Stimulated activated CD4-positive, alpha-beta T cell treated with anti-CD3 and anti-CD28 coated beads, Interleukin-4, amount 100 ng/mL, for 4 hours (primary cell): Measurements from ENCODE around the gene ADGRV1.

Experiments
- DNase-seq, 2 experiments: peaks; one replicate each; pipeline ENCODE4 v3.0.0-alpha.2; 2020

ADGRV1 gene

DNA sequence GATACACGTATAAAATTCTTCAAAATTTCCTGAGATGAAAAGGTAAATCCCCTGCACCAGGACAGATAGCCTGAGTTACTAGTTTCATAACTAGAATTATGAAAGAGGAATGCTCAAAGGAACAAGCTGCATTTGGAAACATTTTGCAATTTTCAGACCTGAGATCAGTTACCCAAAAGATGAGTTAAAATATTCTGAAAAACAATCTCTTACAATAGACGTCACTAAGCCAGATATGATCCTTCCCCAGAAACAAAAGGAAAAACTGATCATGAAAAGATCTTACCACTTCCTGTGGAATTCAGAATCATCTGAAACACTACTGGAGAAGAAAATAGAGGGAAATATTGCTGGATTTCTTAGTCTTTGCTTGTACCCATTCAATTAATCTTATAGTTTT lies 619.9 kb downstream of the ADGRV1 start:
- no peak for DNase-seq

GRCh38 chr5:91179018-91179417 lies 620.4 kb downstream of the ADGRV1 start:
- no peak for DNase-seq

DNA sequence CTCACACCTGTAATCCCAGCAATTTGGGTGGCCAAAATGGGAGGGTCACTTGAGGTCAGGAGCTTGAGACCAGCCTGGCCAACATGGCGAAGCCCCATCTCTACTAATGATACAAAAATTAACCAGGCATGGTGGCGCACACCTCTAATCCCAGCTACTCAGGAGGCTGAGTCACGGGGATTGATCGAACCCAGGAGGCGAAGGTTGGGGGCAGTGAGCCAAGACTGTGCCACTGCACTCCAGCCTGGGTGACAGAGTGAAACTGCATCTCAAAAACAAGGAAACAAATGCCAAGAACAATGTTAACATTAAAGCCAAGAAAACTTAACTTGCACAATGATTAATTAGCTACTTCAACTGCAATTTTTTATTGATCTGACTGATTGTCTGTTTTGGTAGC lies 621.9 kb downstream of the ADGRV1 start:
- no peak for DNase-seq

- DNase-seq: no peak
These were observed 624.2 kb downstream of the ADGRV1 start for GRCh38 chr5:91182763-91183162.

DNA sequence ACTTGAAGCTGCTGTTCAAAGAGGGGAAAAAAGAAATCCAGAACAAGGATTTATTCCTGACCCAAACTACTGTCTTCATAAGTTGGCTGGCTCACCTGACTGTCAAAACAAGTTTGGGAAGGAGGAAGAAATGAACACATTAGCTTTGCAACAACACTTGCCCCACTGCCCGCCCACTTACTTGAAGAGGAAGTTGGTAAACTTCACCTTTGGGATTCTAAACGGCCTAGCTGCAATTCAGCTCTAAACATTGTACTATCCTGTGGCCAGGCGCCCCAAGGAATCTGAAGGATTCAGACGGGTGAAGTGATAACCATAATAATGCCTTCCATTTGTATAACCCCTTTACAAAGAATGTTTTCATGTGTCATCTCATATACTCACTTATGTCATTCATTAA lies 625.1 kb downstream of the ADGRV1 start:
- DNase-seq: no peak

- no peak for DNase-seq
These were observed 627.5 kb downstream of the ADGRV1 start for GRCh38 chr5:91186101-91186500.

- no peak for DNase-seq
These were observed 628.4 kb downstream of the ADGRV1 start for GRCh38 chr5:91187032-91187431.

DNA sequence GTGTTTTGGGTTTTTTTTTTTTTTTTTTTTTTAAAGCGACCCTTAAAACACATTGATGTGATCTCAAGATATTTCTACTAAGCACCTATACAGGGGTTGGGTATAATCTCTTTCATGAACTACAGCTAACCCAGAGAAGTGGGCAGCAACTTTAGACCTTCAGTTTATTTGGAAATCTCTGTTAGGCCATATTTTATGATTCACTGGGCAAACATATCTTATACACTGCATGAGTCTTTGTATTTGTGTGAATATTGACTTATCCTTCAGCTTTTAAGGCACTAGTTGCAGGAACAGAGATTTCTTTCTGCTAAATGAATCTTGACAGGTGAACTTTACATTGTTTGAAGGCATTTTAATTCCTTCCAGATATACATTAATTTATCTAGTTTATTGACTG lies 630.2 kb downstream of the ADGRV1 start:
- no peak for DNase-seq

DNA sequence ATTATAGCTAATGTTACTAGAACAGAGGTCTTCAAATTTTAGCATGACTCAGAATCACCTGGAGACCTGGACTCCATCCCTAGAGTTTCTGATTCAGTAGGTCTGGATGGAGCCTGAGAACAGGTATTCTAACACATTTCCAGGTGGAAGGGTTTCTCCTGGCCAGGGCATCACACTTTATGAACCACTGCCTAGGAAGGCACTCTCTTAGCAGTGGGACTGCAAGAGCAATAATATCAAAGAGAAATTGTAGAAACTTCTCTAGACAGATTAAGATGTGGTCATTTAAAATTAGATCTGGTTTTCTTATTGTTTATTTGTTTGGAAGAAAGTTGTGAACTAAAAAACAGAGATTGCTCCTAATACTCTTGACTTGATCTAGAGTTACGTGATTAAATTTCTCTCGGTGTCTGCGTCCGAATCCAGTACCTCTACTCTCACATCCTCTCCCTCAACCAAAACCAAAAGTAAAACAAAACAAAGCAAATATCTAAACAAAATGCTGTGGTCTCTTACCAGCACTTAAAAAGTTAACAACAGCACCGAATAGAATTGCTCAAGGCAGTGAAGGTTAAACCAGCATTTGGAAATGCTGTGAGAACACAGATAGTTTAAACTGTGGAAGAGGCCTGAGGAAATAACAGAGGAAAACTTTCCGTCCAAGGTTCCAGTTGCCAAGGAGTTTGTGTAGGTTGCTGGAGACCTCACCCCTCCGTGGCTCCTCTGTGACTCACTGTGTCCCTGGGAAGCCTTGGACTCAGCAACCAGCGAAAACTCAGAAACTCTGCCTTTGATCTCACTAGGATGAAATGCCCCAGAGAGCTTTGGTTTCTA lies 631.1 kb downstream of the ADGRV1 start:
- DNase-seq: no peak

DNA sequence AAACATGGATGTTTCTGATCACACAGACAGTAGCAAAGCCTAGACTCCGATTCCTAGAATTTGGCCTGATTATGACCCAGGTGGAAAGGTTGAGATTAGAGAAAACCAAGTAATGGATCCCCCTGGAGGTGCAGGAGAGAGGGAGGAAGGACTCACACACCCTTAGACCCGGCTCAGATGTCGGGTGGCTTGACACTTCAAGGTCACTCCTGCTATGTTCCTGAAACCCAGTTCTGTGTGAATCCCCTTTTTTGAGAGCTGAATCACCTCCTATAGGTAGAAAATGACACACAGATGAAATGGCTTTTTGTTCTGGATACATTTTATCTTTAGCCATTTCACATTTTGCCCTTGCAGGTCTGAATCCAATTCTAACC lies 631.7 kb downstream of the ADGRV1 start:
- DNase-seq: no peak

- no peak for DNase-seq
These were observed 636.3 kb downstream of the ADGRV1 start for GRCh38 chr5:91194824-91195381.

- no peak for DNase-seq
These were observed 642.1 kb downstream of the ADGRV1 start for GRCh38 chr5:91200692-91201091.

GRCh38 chr5:91206103-91206502 lies 647.5 kb downstream of the ADGRV1 start:
- DNase-seq: no peak

- DNase-seq: no peak
These were observed 648.1 kb downstream of the ADGRV1 start for GRCh38 chr5:91206734-91207133.

GRCh38 chr5:91207248-91207647 lies 648.7 kb downstream of the ADGRV1 start:
- DNase-seq: no peak

DNA sequence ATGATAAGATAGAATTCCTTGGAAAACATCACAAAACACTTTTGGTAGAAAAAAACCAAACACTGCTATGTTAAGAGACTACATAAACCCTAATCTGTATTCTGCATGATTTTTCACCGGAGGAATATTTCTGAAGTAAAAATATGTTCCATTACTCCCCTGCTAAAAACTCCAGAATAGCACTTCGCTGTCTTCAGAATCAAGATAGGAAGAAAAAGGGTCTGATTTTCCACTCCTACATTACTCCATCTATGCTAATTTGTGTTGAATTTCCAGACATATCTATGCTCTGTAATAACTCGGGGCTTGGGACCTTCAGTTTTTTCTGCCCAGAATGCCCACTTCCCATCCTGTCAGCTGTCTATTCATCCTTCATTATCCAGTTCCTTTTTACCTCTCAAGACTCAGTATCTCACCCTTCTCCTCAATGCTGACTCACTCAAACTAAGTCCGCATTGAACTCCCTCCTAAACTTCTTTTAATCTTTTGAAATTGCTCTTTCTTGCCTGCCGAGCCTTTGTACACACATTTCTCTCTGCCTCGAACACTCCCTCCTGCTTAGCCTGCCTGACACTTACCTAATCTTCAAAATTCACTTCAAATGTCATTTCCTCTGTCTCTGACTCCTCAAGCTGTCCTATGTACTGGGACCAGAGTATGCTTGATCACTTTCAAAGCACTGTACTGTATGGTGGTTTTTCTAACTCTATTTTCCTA lies 653.6 kb downstream of the ADGRV1 start:
- no peak for DNase-seq

DNA sequence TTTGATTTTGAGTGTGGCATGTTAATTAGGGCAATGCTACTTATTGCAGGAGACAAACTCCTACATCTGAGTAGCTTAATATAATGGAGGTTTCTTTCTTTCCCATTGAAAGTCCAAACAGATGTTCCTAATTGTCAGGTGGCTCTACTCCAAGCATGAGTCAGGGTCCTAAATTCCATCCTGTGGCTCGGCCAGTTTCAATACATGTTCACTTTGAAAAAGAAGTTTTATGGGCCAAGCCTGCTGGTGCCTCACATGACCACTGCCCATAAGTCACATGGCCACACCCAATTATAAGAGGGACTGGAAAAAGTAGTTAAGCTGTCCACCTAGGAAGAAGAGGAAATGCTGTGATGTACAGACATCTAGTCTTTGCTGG lies 654.1 kb downstream of the ADGRV1 start:
- DNase-seq: no peak
